A549 (cell line): ENCODE results near the gene ZNF229. TPM values are rescaled to one million over a fixed set of nuclear protein-coding genes. Genes with fewer than 3 reads are reported as not detected.
"Not testable (repeated sequence)": the region's sequence is repeated elsewhere in the genome, so short reads cannot be mapped to it uniquely, and the experiment has no call there.

ENCODE experiments used
- ATAC-seq, 2 experiments: fragments of 200-7000 bp in 1 of 2; fragments of >200 bp in 1 of 2; cut with Nextera tagmentation in 1 of 2; cut with Tn5 transposase in 1 of 2; 3 replicates each; pipeline versions ENCODE4 v1.8.0 to v1.9.1; 2018 to 2020; ENCODE audit warnings: mild to moderate bottlenecking in 1 of 2, moderate library complexity in 1 of 2
- CTCF ChIA-PET: fragments of 300-600 bp; sonication (Branson Sonifier 250); formaldehyde crosslinking; extraction: SDS; loops from one replicate; lab custom pipeline; 2021; ENCODE audit warnings: antibody characterized with exemption, inconsistent platforms; lab: Yijun Ruan, JAX
- POLR2A ChIA-PET: fragments of 350-600 bp; formaldehyde crosslinking; extraction: SDS; loops from one replicate; lab custom pipeline; 2021; ENCODE audit warnings: antibody characterized with exemption, inconsistent platforms; lab: Yijun Ruan, JAX
- DNase-seq, 2 experiments: peaks; one replicate each; pipeline versions ENCODE4 v3.0.0 to v3.0.0-alpha.2; 2011 to 2016; ENCODE audit warnings: low read depth in 1 of 2, low spot score in 1 of 2
- FAIRE-seq: peaks from 2 replicates; lab custom pipeline; 2011; peaks lifted over from hg19 to GRCh38; lab: Jason Lieb, UNC
- H3K27ac ChIP-seq, 2 experiments: fragments of >200 bp; sonication (Bioruptor Twin); formaldehyde crosslinking; 3 replicates each; pipeline ENCODE4 v1.5.1; 2016 to 2017
- H3K4me1 ChIP-seq: fragments of >200 bp; sonication (Bioruptor Twin); formaldehyde crosslinking; 3 replicates; pipeline ENCODE4 v1.6.1; 2016
- H3K4me2 ChIP-seq: fragments of >200 bp; sonication (Bioruptor Twin); formaldehyde crosslinking; 3 replicates; pipeline ENCODE4 v1.6.1; 2016
- H3K4me3 ChIP-seq: fragments of >200 bp; sonication (Bioruptor Twin); formaldehyde crosslinking; 3 replicates; pipeline ENCODE4 v1.5.1; 2016
- H3K9me3 ChIP-seq: fragments of >200 bp; sonication (Bioruptor Twin); formaldehyde crosslinking; 3 replicates; pipeline ENCODE4 v1.6.1; 2016
- ATOH8 ChIP-seq: fragments of 250-450 bp; sonication (Bioruptor Pico); IDR thresholded peaks from 2 replicates; pipeline ENCODE4 v1.5.0; 2020; ENCODE audit warnings: low read depth, mild to moderate bottlenecking, moderate library complexity
- CBX2 ChIP-seq: fragments of 200-600 bp; sonication (generic); IDR thresholded peaks from 2 replicates; pipeline ENCODE4 v1.6.1; 2016; ENCODE audit warnings: low read depth, mild to moderate bottlenecking, borderline replicate concordance
- E2F6 ChIP-seq: IDR thresholded peaks from 2 replicates; pipeline ENCODE4 v1.6.1; 2012; ENCODE audit warnings: low read depth, borderline replicate concordance
- FOSL2 ChIP-seq, 2 experiments: fragments of 450-650 bp in 1 of 2; fragments of >200 bp in 1 of 2; sonication (Bioruptor Twin) in 1 of 2; formaldehyde crosslinking; IDR thresholded peaks; 2 replicates each; pipeline versions ENCODE4 v1.5.0 to v1.6.1; 2016 to 2020; ENCODE audit warnings: mild to moderate bottlenecking in 1 of 2, moderate library complexity in 1 of 2
- HEYL ChIP-seq: fragments of 250-450 bp; sonication (Bioruptor Pico); IDR thresholded peaks from 2 replicates; pipeline ENCODE4 v1.8.0; 2021; ENCODE audit warnings: mild to moderate bottlenecking, moderate library complexity
- HOXB13 ChIP-seq: fragments of 250-450 bp; sonication (Bioruptor Pico); IDR thresholded peaks from 2 replicates; pipeline ENCODE4 v1.5.0; 2020; ENCODE audit warnings: low read depth, mild to moderate bottlenecking, moderate library complexity
- JUNB ChIP-seq: fragments of >200 bp; sonication (Bioruptor Twin); formaldehyde crosslinking; IDR thresholded peaks from 2 replicates; pipeline ENCODE4 v1.6.1; 2016
- KDM1A ChIP-seq: fragments of 200-600 bp; sonication (generic); IDR thresholded peaks from 2 replicates; pipeline ENCODE4 v1.6.1; 2016; ENCODE audit warnings: low read depth, mild to moderate bottlenecking
- MAFK ChIP-seq: fragments of 450-650 bp; IDR thresholded peaks from 2 replicates; pipeline ENCODE4 v1.6.1; 2014; ENCODE audit not compliant: partially characterized antibody
- MAZ ChIP-seq: fragments of 150-350 bp; IDR thresholded peaks from 2 replicates; pipeline ENCODE4 v1.6.1; 2014; ENCODE audit warnings: antibody characterized with exemption, low read depth, low read length, borderline replicate concordance
- NR3C1 ChIP-seq: fragments of >200 bp; sonication (Bioruptor Twin); formaldehyde crosslinking; IDR thresholded peaks from 3 replicates; pipeline ENCODE4 v1.6.1; 2017
- PHF8 ChIP-seq: fragments of 200-600 bp; sonication (generic); IDR thresholded peaks from 2 replicates; pipeline ENCODE4 v1.6.1; 2016; ENCODE audit warnings: low read depth, mild to moderate bottlenecking, antibody characterized with exemption, moderate library complexity, borderline replicate concordance
- POLR2A ChIP-seq: IDR thresholded peaks from 2 replicates; pipeline ENCODE4 v1.6.1; 2012; ENCODE audit warnings: mild to moderate bottlenecking, low read length
- REST ChIP-seq: fragments of 200-600 bp; sonication (generic); IDR thresholded peaks from 2 replicates; pipeline ENCODE4 v1.6.1; 2016; ENCODE audit warnings: antibody characterized with exemption, mild to moderate bottlenecking, moderate library complexity
- TP53 ChIP-seq: fragments of 250-450 bp; sonication (Bioruptor Pico); IDR thresholded peaks from 2 replicates; pipeline ENCODE4 v1.5.0; 2021; ENCODE audit warnings: mild to moderate bottlenecking, moderate library complexity
- ZFP36 ChIP-seq: fragments of 450-650 bp; IDR thresholded peaks from 2 replicates; pipeline ENCODE4 v1.6.1; 2014; ENCODE audit warnings: borderline replicate concordance; ENCODE audit not compliant: partially characterized antibody
- ZSCAN20 ChIP-seq: fragments of 250-450 bp; sonication (Bioruptor Pico); IDR thresholded peaks from 2 replicates; pipeline ENCODE4 v1.8.0; 2022; ENCODE audit warnings: mild to moderate bottlenecking, moderate library complexity
- WGBS: methylation state at CpG from one replicate; pipeline ENCODE4 v1.1.6; 2017; ENCODE audit errors: missing lambda C conversion rate; 5-methylcytosine and 5-hydroxymethylcytosine counted together
- polyA plus RNA-seq, 4 experiments: library from polyadenylated mRNA; depleted of rRNA in 3 of 4; stranded (reverse); fragments of >200 nt; fragmentation: RNase III in 1 of 4; extraction: RNeasy Plus Mini Kit Qiagen cat#74134 plus additional on column Dnase treatment in 1 of 4; gene quantifications; 2 replicates in 3 of 4; 3 replicates in 1 of 4; pipeline ENCODE4 v1.2.3, GENCODE V29; 2011 to 2017

ZNF229 gene
- polyA plus RNA-seq, 2 of the 4 experiments (the other 2 are of a cell fraction): 5.3 to 10.0 TPM

GRCh38 chr19:44468730-44469129 is 20.5 kb upstream of the ZNF229 start:
- FAIRE-seq, POLR2A ChIA-PET, H3K4me1 ChIP-seq, DNase-seq, H3K4me3 ChIP-seq, H3K4me2 ChIP-seq: not testable (repeated sequence)
- H3K9me3 ChIP-seq: peaks cover 90% of the 10 kb centered on the region
- 22% methylated on average over 5 of the region's 5 CpGs for WGBS
- peak; percentile 56 for TF ChIP-seq ZFP36
- TF ChIP-seq, all 56 proteins: peak for 1; not testable (repeated sequence) for 55
- ATAC-seq, CTCF ChIA-PET, H3K27ac ChIP-seq: not testable (repeated sequence)

- H3K4me2 ChIP-seq, H3K27ac ChIP-seq, CTCF ChIA-PET, H3K4me3 ChIP-seq, POLR2A ChIA-PET, FAIRE-seq, ATAC-seq, DNase-seq, H3K4me1 ChIP-seq: not testable (repeated sequence)
- WGBS: 5% methylated on average over 3 of the region's 3 CpGs
- H3K9me3 ChIP-seq: peaks cover 62% of the 10 kb centered on the region
Observed at GRCh38 chr19:44462600-44463286, 14.5 kb upstream of the ZNF229 start.

GRCh38 chr19:44456016-44456415 is 7.7 kb upstream of the ZNF229 start:
- H3K27ac ChIP-seq, H3K4me3 ChIP-seq, FAIRE-seq, H3K4me2 ChIP-seq, CTCF ChIA-PET, H3K4me1 ChIP-seq, ATAC-seq, POLR2A ChIA-PET, DNase-seq: not testable (repeated sequence)
- 49% methylated on average over 11 of the region's 13 CpGs for WGBS
- H3K9me3 ChIP-seq: peaks cover 70% of the 10 kb centered on the region

- Histone ChIP-seq H3K4me2 (no peak overlapping the region), H3K4me3 (no peak overlapping the region), H3K27ac (no peak overlapping the region), H3K4me1 (no peaks in the 10 kb centered on the region), H3K9me3 (peaks cover 79% of the 10 kb centered on the region)
- FAIRE-seq (no peak), DNase-seq (peak in 1 of 2 experiments; percentile 26), ATAC-seq (peak in 1 of 2 experiments; percentile 76; a peak in 2 of 6 replicates)
- TF ChIP-seq JUNB (no peak), E2F6 (no peak), HEYL (CRISPR knock-in tag) (no peak), CBX2 (no peak), POLR2A (no peak), KDM1A (no peak), MAFK (no peak), HOXB13 (CRISPR knock-in tag) (no peak), MAZ (no peak), ZSCAN20 (CRISPR knock-in tag) (no peak), FOSL2 (IDR thresholded peaks at IDR 0.05) (no peak), FOSL2 (CRISPR knock-in tag; IDR thresholded peaks at IDR 0.05) (no peak), TP53 (CRISPR knock-in tag) (no peak), PHF8 (no peak)
- WGBS: 40% methylated on average over 4 of the region's 4 CpGs
- ChIA-PET POLR2A (no interaction called here), CTCF (interaction anchor here (0.8 kb wide), 1 partner anchor 148 kb away, joined by 3 read pairs; no protein-coding TSS in a partner anchor)
Observed at GRCh38 chr19:44455100-44455499, 6.8 kb upstream of the ZNF229 start.

- H3K4me1 ChIP-seq: no peaks in the 10 kb centered on the region
- H3K4me2 ChIP-seq: no peak overlapping the region
- ATAC-seq (no peak), FAIRE-seq (no peak), DNase-seq (no peak)
- WGBS: 11% methylated on average over 4 of the region's 4 CpGs
- ChIA-PET CTCF (no interaction called here), POLR2A (no interaction called here)
- H3K4me3 ChIP-seq: no peak overlapping the region
- TF ChIP-seq KDM1A: no peak
- TF ChIP-seq NR3C1: no peak
- no peak for TF ChIP-seq REST
- no peak for TF ChIP-seq ATOH8 (CRISPR knock-in tag)
- no peak overlapping the region for H3K27ac ChIP-seq
- H3K9me3 ChIP-seq: peaks cover 92% of the 10 kb centered on the region
Observed at GRCh38 chr19:44452367-44452766, 4.1 kb upstream of the ZNF229 start.
